ENCODE data around the gene MBD4. TPM values are rescaled to one million over a fixed set of nuclear protein-coding genes. Genes with fewer than 3 reads are reported as not detected.

Gene MBD4
- total RNA-seq, 1 donor from 2014 or later = 28.6 TPM

DNA sequence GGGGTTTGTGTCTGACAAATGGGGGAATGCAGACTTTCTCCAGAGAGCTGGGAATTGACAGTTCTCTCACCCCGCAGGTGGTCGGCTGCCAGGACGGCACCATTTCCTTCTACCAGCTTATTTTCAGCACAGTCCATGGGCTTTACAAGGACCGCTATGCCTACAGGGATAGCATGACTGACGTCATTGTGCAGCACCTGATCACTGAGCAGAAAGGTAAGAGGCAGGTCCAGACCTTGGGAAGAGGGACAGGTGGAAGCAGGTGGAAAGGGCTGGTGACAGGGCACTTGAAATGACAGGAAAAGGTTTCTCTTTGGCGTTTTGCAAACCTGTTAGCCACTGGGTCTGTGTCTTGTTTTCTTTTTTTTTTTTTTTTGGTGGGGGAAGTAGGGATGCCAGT, 36.8 kb upstream of the MBD4 start:
- peaks cover 5% of the 10 kb centered on the region for H3K4me1 Mint-ChIP-seq (ENCODE audit: unreplicated experiment)
- H3K36me3 Mint-ChIP-seq = peaks cover 13% of the 10 kb centered on the region
- H3K27ac Mint-ChIP-seq = no peak overlapping the region
- H3K4me3 Mint-ChIP-seq = no peak overlapping the region
- no peaks in the 10 kb centered on the region for H3K9me3 Mint-ChIP-seq
- H3K27me3 Mint-ChIP-seq = no peaks in the 10 kb centered on the region
- no peak for DNase-seq (ENCODE audit: extremely low spot score, unreplicated experiment)
- TF ChIP-seq, protein P1, sequence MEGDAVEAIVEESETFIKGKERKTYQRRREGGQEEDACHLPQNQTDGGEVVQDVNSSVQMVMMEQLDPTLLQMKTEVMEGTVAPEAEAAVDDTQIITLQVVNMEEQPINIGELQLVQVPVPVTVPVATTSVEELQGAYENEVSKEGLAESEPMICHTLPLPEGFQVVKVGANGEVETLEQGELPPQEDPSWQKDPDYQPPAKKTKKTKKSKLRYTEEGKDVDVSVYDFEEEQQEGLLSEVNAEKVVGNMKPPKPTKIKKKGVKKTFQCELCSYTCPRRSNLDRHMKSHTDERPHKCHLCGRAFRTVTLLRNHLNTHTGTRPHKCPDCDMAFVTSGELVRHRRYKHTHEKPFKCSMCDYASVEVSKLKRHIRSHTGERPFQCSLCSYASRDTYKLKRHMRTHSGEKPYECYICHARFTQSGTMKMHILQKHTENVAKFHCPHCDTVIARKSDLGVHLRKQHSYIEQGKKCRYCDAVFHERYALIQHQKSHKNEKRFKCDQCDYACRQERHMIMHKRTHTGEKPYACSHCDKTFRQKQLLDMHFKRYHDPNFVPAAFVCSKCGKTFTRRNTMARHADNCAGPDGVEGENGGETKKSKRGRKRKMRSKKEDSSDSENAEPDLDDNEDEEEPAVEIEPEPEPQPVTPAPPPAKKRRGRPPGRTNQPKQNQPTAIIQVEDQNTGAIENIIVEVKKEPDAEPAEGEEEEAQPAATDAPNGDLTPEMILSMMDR (conservative IDR thresholded peaks at IDR 0.05) = no peak

DNA sequence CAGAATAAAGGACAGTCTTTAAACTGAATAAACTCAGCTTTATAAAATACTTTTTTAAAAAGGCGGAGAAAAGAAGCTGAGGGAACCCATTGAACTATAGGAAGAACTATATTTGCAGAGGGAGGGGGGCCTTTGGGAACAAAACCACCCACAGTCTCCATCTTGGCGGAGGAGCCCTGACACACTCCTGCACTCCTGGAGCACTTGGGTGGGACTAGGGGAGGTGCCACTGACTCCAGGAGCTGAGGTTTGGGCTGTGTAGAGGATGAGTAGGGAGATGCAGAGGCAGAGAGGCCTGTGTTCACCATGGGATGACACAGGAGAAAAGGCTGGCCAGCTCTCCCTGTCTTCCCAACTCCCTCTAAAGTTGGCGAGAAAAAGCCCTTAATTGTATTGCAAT, 36.1 kb upstream of the MBD4 start:
- no peak overlapping the region for H3K4me3 Mint-ChIP-seq
- no peak overlapping the region for H3K27ac Mint-ChIP-seq

DNA sequence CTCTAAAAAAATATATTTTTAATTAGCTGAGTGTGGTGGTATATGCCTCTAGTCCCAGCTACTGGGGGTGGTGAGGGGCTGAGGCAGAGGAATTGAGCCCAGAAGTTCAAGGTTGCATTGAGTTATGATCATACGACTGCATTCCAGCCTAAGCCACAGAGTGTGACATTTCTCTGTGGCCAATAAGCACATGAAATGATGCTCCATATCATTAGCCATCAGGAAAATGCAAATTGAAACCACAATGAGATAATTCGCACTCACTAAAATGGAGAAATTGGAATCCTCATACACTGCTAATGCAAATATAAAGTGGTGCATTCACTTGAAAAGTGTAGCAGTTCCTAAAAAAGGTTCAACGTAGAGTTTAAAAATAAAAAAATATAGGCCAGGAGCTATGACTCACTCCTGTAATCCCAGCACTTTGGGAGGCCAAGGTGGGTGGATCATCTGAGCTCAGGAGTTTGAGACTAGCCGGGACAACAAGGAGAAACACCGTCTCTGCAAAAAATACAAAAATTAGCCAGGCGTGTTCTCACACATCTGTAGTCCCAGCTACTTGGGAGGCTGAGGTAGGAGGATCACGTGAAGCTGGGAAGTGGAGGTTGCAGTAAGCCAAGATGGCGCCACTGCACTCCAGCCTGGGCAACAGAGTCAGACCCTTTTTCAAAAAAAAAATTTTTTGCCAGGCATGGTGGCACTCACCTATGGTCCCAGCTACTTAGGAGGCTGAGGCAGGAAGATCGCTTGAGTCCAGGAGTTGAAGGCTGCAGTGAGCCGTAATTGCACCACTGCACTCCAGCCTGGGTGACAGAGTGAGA, 35.4 kb upstream of the MBD4 start:
- H3K9me3 Mint-ChIP-seq = no peaks in the 10 kb centered on the region
- H3K4me3 Mint-ChIP-seq = no peak overlapping the region
- no peaks in the 10 kb centered on the region for H3K27me3 Mint-ChIP-seq
- DNase-seq (ENCODE audit: extremely low spot score, unreplicated experiment) = no peak
- H3K4me1 Mint-ChIP-seq (ENCODE audit: unreplicated experiment) = no peaks in the 10 kb centered on the region
- H3K27ac Mint-ChIP-seq = no peak overlapping the region
- TF ChIP-seq, protein P1 (conservative IDR thresholded peaks at IDR 0.05) = no peak
- H3K36me3 Mint-ChIP-seq = peaks cover 13% of the 10 kb centered on the region

More for the DNA sequence above, 36.1 kb upstream of the MBD4 start:
- TF ChIP-seq, protein P1 (conservative IDR thresholded peaks at IDR 0.05) = no peak
- H3K4me1 Mint-ChIP-seq (ENCODE audit: unreplicated experiment) = no peaks in the 10 kb centered on the region
- no peaks in the 10 kb centered on the region for H3K9me3 Mint-ChIP-seq
- H3K27me3 Mint-ChIP-seq = no peaks in the 10 kb centered on the region
- peaks cover 13% of the 10 kb centered on the region for H3K36me3 Mint-ChIP-seq
- DNase-seq (ENCODE audit: extremely low spot score, unreplicated experiment) = no peak

DNA sequence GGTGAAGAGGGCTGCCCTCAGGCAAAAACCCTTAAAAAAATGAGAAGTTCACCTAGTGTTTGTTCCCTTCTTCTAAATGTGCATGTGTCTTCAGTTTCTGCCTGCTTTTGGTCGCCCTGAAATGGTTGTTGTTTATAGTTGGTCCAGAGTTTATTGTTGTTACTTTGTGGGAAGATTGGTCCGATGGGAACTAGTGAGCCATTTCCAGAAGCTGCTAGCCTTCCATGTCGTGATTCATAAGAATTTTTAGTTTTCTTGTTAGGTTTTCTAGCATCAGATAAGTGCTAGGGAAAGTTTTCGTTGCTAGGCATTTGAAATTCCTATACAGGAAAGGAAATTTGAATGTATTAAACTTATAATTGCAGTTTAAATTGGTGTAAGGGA, 34.0 kb upstream of the MBD4 start:
- Mint-ChIP-seq H3K27ac (no peak overlapping the region), H3K36me3 (peaks cover 18% of the 10 kb centered on the region), H3K4me1 (ENCODE audit: unreplicated experiment) (no peaks in the 10 kb centered on the region), H3K9me3 (no peaks in the 10 kb centered on the region), H3K4me3 (no peak overlapping the region), H3K27me3 (no peaks in the 10 kb centered on the region)
- DNase-seq (ENCODE audit: extremely low spot score, unreplicated experiment) = no peak
- TF ChIP-seq, protein P1 (conservative IDR thresholded peaks at IDR 0.05) = no peak

DNA sequence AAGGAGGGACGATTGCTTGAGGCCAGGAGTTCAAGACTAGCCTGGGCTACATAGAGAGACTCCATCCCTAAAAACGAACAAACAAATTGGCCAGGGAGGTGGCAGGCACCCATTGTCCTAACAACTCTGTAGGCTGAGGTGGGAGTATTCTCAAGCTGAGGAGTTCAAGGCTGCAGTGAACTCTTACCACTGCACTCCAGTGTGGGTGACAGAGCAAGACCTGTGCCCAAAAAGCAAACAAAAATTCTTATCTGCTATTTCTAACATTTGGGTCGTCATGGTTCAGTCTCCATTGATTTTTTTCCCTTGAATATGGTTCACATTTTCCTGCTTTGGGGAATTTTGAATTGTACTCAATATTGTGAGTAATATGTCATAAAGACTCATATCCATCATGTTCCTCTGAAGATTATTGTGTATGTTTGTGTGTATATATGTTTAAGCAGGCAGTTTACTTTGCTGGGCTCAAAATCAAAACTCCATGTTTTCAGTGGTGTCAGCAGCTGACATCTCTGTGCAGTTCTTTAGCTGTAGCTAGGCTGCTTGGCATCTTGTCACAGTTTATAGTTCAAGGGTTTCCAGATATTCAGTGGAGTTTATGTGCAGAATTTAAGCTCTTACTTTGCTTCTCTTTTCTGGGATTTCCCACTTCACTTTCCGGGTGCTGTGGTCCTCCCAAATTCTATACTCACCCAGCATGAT, 33.5 kb upstream of the MBD4 start:
- no peak overlapping the region for H3K27ac Mint-ChIP-seq
- H3K4me1 Mint-ChIP-seq (ENCODE audit: unreplicated experiment) = no peaks in the 10 kb centered on the region
- no peaks in the 10 kb centered on the region for H3K27me3 Mint-ChIP-seq
- H3K4me3 Mint-ChIP-seq = no peak overlapping the region
- no peaks in the 10 kb centered on the region for H3K9me3 Mint-ChIP-seq
- peaks cover 18% of the 10 kb centered on the region for H3K36me3 Mint-ChIP-seq
- no peak for DNase-seq (ENCODE audit: extremely low spot score, unreplicated experiment)
- TF ChIP-seq, protein P1 (conservative IDR thresholded peaks at IDR 0.05) = no peak

Measured in type B pancreatic cell (in vitro differentiated cells).